ENCODE measurements around the gene LRRC38.

GRCh38 chr1:13523780-13524477 lies 10.1 kb upstream of the LRRC38 start:
- TF ChIP-seq POLR2A (IDR thresholded peaks at IDR 0.05) = no peak
- no peak for TF ChIP-seq CTCF (IDR thresholded peaks at IDR 0.05)

Measured in upper lobe of left lung (tissue), 4 donors.